HEK293 (cell line): ENCODE measurements around the gene PDE11A.

Source experiments
- CTCF ChIA-PET: fragments of 350-600 bp; formaldehyde crosslinking; extraction: SDS; loops from one replicate; lab custom pipeline; 2021; ENCODE audit warnings: antibody characterized with exemption; lab: Yijun Ruan, JAX
- POLR2A ChIA-PET: fragments of 300-600 bp; formaldehyde crosslinking; extraction: SDS; loops from one replicate; lab custom pipeline; 2020; ENCODE audit warnings: antibody characterized with exemption, inconsistent platforms; lab: Yijun Ruan, JAX
- H3K27ac ChIP-seq: fragments of 200-500 bp; sonication (Bioruptor generic); 2 replicates; pipeline ENCODE4 v1.5.1; 2014; ENCODE audit warnings: low read depth, low read length, control low read depth, inconsistent platforms; ENCODE audit errors: extremely low read depth
- H3K36me3 ChIP-seq, 2 experiments: fragments of 200-500 bp in 1 of 2; sonication (Bioruptor generic) in 1 of 2; 1 replicate in 1 of 2; 2 replicates in 1 of 2; pipeline ENCODE4 v1.5.1; 2014 to 2017; ENCODE audit warnings: inconsistent platforms in 2 of 2, low read length in 2 of 2; ENCODE audit not compliant: control insufficient read depth in 2 of 2, insufficient read depth in 1 of 2
- H3K4me1 ChIP-seq: fragments of 200-500 bp; sonication (Bioruptor generic); 2 replicates; pipeline ENCODE4 v1.5.1; 2014; ENCODE audit warnings: mild to moderate bottlenecking, low read length, inconsistent platforms; ENCODE audit not compliant: control insufficient read depth, insufficient read depth
- H3K4me3 ChIP-seq: 2 replicates; pipeline ENCODE4 v1.5.1; 2011; ENCODE audit warnings: low read depth, mild to moderate bottlenecking, control low read depth, low read length, moderate library complexity
- H3K9me3 ChIP-seq: fragments of 200-500 bp; sonication (Bioruptor generic); 2 replicates; pipeline ENCODE4 v1.5.1; 2014; ENCODE audit warnings: low read depth, low read length, inconsistent platforms; ENCODE audit not compliant: control insufficient read depth, insufficient read depth
- GLI4 ChIP-seq: fragments of 450-650 bp; formaldehyde crosslinking; IDR thresholded peaks from 2 replicates; pipeline ENCODE4 v1.5.1; 2016; ENCODE audit warnings: missing biosample characterization, missing genetic modification characterization
- GLIS1 ChIP-seq: fragments of 450-650 bp; formaldehyde crosslinking; IDR thresholded peaks from 2 replicates; pipeline ENCODE4 v1.5.1; 2016; ENCODE audit warnings: missing biosample characterization, missing genetic modification characterization
- KLF9 ChIP-seq: fragments of 450-650 bp; formaldehyde crosslinking; IDR thresholded peaks from 2 replicates; pipeline ENCODE4 v1.5.1; 2016; ENCODE audit warnings: missing biosample characterization, missing genetic modification characterization, low read depth
- REPIN1 ChIP-seq: fragments of 450-650 bp; formaldehyde crosslinking; IDR thresholded peaks from 2 replicates; pipeline ENCODE4 v1.5.1; 2017; ENCODE audit warnings: missing biosample characterization, missing genetic modification characterization, low read depth
- SCRT1 ChIP-seq: fragments of 450-650 bp; formaldehyde crosslinking; IDR thresholded peaks from 2 replicates; pipeline ENCODE4 v1.5.1; 2016; ENCODE audit warnings: missing biosample characterization, missing genetic modification characterization, borderline replicate concordance
- SP3 ChIP-seq: fragments of 450-650 bp; formaldehyde crosslinking; IDR thresholded peaks from 2 replicates; pipeline ENCODE4 v1.5.1; 2016; ENCODE audit warnings: missing biosample characterization, missing genetic modification characterization
- YY2 ChIP-seq: fragments of 450-650 bp; formaldehyde crosslinking; IDR thresholded peaks from 2 replicates; pipeline ENCODE4 v1.5.1; 2016; ENCODE audit warnings: missing biosample characterization, missing genetic modification characterization
- ZBTB17 ChIP-seq: fragments of 450-650 bp; formaldehyde crosslinking; IDR thresholded peaks from 2 replicates; pipeline ENCODE4 v1.5.1; 2016; ENCODE audit warnings: missing biosample characterization, missing genetic modification characterization
- ZBTB20 ChIP-seq: fragments of 450-650 bp; formaldehyde crosslinking; IDR thresholded peaks from 2 replicates; pipeline ENCODE4 v1.5.1; 2016; ENCODE audit warnings: missing biosample characterization, missing genetic modification characterization
- ZNF148 ChIP-seq: fragments of 450-650 bp; formaldehyde crosslinking; IDR thresholded peaks from 2 replicates; pipeline ENCODE4 v1.5.0; 2017; ENCODE audit warnings: missing biosample characterization, missing genetic modification characterization, borderline replicate concordance
- ZNF311 ChIP-seq: fragments of 450-650 bp; formaldehyde crosslinking; IDR thresholded peaks from 2 replicates; pipeline ENCODE4 v1.5.1; 2017; ENCODE audit warnings: missing biosample characterization, missing genetic modification characterization, borderline replicate concordance
- ZNF341 ChIP-seq: fragments of 450-650 bp; formaldehyde crosslinking; IDR thresholded peaks from 2 replicates; pipeline ENCODE4; 2016; ENCODE audit warnings: low read depth, missing biosample characterization, missing genetic modification characterization
- ZNF366 ChIP-seq: fragments of 450-650 bp; formaldehyde crosslinking; conservative IDR thresholded peaks from 2 replicates; pipeline ENCODE4 v1.5.1; 2016; ENCODE audit warnings: missing biosample characterization, missing genetic modification characterization
- ZNF37A ChIP-seq: fragments of 450-650 bp; IDR thresholded peaks from 2 replicates; pipeline ENCODE4 v1.5.1; 2018; ENCODE audit warnings: missing biosample characterization, missing genetic modification characterization
- ZNF521 ChIP-seq: fragments of 450-650 bp; formaldehyde crosslinking; IDR thresholded peaks from 2 replicates; pipeline ENCODE4 v1.5.1; 2017; ENCODE audit warnings: missing biosample characterization, mild to moderate bottlenecking, missing genetic modification characterization
- ZNF530 ChIP-seq: fragments of 450-650 bp; formaldehyde crosslinking; IDR thresholded peaks from 2 replicates; pipeline ENCODE4 v1.5.1; 2016; ENCODE audit warnings: low read depth, missing biosample characterization, missing genetic modification characterization
- ZNF76 ChIP-seq: fragments of 450-650 bp; formaldehyde crosslinking; IDR thresholded peaks from 2 replicates; pipeline ENCODE4; 2016; ENCODE audit warnings: low read depth, missing biosample characterization, missing genetic modification characterization, borderline replicate concordance
- ZNF785 ChIP-seq: fragments of 450-650 bp; formaldehyde crosslinking; IDR thresholded peaks from 2 replicates; pipeline ENCODE4 v1.5.1; 2016; ENCODE audit warnings: missing biosample characterization, missing genetic modification characterization
- ZXDB ChIP-seq: fragments of 450-650 bp; formaldehyde crosslinking; IDR thresholded peaks from 2 replicates; pipeline ENCODE4 v1.5.1; 2016; ENCODE audit warnings: missing biosample characterization, missing genetic modification characterization
- TF ChIP-seq, protein P1 (sequence below): fragments of 450-650 bp; formaldehyde crosslinking; IDR thresholded peaks from 2 replicates; pipeline ENCODE4 v1.5.1; 2016; ENCODE audit warnings: missing biosample characterization, missing genetic modification characterization
- TF ChIP-seq, protein P2 (sequence below): fragments of 450-650 bp; formaldehyde crosslinking; optimal IDR thresholded peaks from 2 replicates; pipeline ENCODE3; 2016; ENCODE audit warnings: missing biosample characterization, mild to moderate bottlenecking, missing genetic modification characterization
- TF ChIP-seq, protein P3 (sequence below): fragments of 450-650 bp; formaldehyde crosslinking; IDR thresholded peaks from 2 replicates; pipeline ENCODE4 v1.5.1; 2017; ENCODE audit warnings: missing biosample characterization, missing genetic modification characterization
- TF ChIP-seq, protein P4 (sequence below): fragments of 450-650 bp; formaldehyde crosslinking; IDR thresholded peaks from 2 replicates; pipeline ENCODE4 v1.5.1; 2016; ENCODE audit warnings: missing biosample characterization, missing genetic modification characterization
- TF ChIP-seq, protein P5 (sequence below): fragments of 450-650 bp; formaldehyde crosslinking; IDR thresholded peaks from 2 replicates; pipeline ENCODE4 v1.5.1; 2016; ENCODE audit warnings: missing biosample characterization, missing genetic modification characterization

PDE11A gene

DNA sequence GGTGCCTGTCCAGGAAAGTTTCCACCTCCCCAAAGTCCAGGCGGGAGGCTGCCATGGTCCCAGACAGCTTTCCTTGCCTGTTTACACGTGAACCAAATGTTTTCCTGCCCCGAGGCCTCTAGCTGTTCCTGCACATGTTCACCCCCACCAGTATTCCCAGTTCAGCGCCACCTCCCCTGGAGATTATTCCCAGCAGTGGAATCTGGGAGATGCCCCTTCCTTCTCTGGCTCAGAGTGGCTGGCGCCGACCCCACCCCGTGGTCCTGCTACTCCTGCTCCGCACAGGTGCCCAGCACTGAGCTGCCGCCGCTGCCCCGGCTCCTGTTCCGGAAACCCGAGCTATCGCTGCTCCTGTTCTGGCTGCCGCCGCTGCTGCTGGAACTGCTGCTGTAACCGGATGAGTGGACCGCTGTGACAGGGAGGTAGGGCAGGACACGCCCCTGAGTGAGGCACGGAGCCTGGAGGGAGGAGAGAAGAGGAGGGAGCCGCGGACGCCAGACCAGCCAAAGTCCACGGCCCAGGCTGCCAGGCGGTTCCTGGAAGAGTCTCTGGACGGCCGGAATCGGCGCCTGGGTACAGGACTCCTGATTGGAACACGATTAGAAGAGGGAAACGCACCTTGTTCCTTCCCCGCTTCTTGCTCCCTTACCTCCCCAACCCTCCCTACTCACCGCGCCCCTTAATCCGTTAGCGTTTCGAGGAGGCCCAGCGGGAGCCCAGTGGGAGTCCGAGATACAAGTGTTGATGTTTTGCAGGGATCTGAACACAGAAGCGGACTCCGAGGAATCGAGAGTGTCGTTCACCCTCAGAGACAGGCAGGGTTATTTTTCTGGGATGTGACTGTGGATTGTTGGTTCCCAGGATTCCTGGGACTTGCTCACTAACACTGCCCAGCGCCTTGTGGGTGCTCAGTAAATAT, at the start of gene PDE11A:
PDE11A (minus strand) TSS at position 395 of the 919 bp plus-strand sequence; CDS start at position 55, 340 bp downstream.
- POLR2A ChIA-PET: interaction anchor here (1.0 to 1.3 kb wide), 2 partner anchors 342 to 378 kb away, joined by 4 to 5 read pairs; partner anchors contain the start of genes PJVK and PRKRA
- CTCF ChIA-PET: interaction anchor here (0.7 to 1.6 kb wide), 2 partner anchors 89 to 1834 kb away, joined by 4 to 9 read pairs; no protein-coding TSS in a partner anchor
- Histone ChIP-seq H3K36me3 (no peaks in the 10 kb centered on the region), H3K4me1 (no peaks in the 10 kb centered on the region), H3K9me3 (no peaks in the 10 kb centered on the region), H3K4me3 (peak within 1 kb of the TSS; percentile 56), H3K27ac (peak within 1 kb of the TSS; percentile 44; the same call in 1 of the 2 replicates)
- TF ChIP-seq ZNF366 (peak; percentile 85), ZNF311 (tag by site-specific recombination) (no peak), ZXDB (tag by site-specific recombination) (peak; percentile 75), GLIS1 (tag by site-specific recombination) (peak; percentile 80), ZNF76 (tag by site-specific recombination) (peak; percentile 59), ZNF37A (tag by site-specific recombination) (peak; percentile 69), GLI4 (no peak), KLF9 (tag by site-specific recombination) (peak; percentile 92), ZNF785 (peak; percentile 72; the same call in 1 of the 2 replicates), ZBTB20 (tag by site-specific recombination) (peak; percentile 77), ZNF521 (tag by site-specific recombination) (no peak), YY2 (tag by site-specific recombination) (no peak), ZNF341 (tag by site-specific recombination) (peak; percentile 100), REPIN1 (no peak), ZBTB17 (peak; percentile 98), ZNF530 (tag by site-specific recombination) (no peak), SCRT1 (no peak), ZNF148 (tag by site-specific recombination) (no peak), SP3 (tag by site-specific recombination) (peak; percentile 30; the same call in 1 of the 2 replicates)
- TF ChIP-seq, protein P1, sequence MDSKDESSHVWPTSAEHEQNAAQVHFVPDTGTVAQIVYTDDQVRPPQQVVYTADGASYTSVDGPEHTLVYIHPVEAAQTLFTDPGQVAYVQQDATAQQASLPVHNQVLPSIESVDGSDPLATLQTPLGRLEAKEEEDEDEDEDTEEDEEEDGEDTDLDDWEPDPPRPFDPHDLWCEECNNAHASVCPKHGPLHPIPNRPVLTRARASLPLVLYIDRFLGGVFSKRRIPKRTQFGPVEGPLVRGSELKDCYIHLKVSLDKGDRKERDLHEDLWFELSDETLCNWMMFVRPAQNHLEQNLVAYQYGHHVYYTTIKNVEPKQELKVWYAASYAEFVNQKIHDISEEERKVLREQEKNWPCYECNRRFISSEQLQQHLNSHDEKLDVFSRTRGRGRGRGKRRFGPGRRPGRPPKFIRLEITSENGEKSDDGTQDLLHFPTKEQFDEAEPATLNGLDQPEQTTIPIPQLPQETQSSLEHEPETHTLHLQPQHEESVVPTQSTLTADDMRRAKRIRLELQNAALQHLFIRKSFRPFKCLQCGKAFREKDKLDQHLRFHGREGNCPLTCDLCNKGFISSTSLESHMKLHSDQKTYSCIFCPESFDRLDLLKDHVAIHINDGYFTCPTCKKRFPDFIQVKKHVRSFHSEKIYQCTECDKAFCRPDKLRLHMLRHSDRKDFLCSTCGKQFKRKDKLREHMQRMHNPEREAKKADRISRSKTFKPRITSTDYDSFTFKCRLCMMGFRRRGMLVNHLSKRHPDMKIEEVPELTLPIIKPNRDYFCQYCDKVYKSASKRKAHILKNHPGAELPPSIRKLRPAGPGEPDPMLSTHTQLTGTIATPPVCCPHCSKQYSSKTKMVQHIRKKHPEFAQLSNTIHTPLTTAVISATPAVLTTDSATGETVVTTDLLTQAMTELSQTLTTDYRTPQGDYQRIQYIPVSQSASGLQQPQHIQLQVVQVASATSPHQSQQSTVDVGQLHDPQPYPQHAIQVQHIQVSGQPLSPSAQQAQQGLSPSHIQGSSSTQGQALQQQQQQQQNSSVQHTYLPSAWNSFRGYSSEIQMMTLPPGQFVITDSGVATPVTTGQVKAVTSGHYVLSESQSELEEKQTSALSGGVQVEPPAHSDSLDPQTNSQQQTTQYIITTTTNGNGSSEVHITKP (tag by site-specific recombination): peak; percentile 86
- TF ChIP-seq, protein P2, sequence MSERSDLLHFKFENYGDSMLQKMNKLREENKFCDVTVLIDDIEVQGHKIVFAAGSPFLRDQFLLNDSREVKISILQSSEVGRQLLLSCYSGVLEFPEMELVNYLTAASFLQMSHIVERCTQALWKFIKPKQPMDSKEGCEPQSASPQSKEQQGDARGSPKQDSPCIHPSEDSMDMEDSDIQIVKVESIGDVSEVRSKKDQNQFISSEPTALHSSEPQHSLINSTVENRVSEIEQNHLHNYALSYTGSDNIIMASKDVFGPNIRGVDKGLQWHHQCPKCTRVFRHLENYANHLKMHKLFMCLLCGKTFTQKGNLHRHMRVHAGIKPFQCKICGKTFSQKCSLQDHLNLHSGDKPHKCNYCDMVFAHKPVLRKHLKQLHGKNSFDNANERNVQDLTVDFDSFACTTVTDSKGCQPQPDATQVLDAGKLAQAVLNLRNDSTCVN (tag by site-specific recombination): peak; percentile 26
- TF ChIP-seq, protein P3, sequence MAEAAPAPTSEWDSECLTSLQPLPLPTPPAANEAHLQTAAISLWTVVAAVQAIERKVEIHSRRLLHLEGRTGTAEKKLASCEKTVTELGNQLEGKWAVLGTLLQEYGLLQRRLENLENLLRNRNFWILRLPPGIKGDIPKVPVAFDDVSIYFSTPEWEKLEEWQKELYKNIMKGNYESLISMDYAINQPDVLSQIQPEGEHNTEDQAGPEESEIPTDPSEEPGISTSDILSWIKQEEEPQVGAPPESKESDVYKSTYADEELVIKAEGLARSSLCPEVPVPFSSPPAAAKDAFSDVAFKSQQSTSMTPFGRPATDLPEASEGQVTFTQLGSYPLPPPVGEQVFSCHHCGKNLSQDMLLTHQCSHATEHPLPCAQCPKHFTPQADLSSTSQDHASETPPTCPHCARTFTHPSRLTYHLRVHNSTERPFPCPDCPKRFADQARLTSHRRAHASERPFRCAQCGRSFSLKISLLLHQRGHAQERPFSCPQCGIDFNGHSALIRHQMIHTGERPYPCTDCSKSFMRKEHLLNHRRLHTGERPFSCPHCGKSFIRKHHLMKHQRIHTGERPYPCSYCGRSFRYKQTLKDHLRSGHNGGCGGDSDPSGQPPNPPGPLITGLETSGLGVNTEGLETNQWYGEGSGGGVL (tag by site-specific recombination): peak; percentile 79
- TF ChIP-seq, protein P4, sequence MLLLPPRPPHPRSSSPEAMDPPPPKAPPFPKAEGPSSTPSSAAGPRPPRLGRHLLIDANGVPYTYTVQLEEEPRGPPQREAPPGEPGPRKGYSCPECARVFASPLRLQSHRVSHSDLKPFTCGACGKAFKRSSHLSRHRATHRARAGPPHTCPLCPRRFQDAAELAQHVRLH (tag by site-specific recombination): 0 out of 2 replicates have a peak, but pooled peaks have one; percentile 44
- TF ChIP-seq, protein P5, sequence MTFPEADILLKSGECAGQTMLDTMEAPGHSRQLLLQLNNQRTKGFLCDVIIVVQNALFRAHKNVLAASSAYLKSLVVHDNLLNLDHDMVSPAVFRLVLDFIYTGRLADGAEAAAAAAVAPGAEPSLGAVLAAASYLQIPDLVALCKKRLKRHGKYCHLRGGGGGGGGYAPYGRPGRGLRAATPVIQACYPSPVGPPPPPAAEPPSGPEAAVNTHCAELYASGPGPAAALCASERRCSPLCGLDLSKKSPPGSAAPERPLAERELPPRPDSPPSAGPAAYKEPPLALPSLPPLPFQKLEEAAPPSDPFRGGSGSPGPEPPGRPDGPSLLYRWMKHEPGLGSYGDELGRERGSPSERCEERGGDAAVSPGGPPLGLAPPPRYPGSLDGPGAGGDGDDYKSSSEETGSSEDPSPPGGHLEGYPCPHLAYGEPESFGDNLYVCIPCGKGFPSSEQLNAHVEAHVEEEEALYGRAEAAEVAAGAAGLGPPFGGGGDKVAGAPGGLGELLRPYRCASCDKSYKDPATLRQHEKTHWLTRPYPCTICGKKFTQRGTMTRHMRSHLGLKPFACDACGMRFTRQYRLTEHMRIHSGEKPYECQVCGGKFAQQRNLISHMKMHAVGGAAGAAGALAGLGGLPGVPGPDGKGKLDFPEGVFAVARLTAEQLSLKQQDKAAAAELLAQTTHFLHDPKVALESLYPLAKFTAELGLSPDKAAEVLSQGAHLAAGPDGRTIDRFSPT: peak; percentile 44; the same call in 1 of the 2 replicates
